Activated gamma-delta T cell (primary cell): Measurements from ENCODE around the gene REC8.
A peak's percentile ranks its signal among the peaks of the same experiment; 100 is the strongest.

Source experiments
- DNase-seq: peaks from one replicate; lab custom pipeline; 2025; lab: John Stamatoyannopoulos, UW

The REC8 gene

GRCh38 chr14:24159777-24160498, 11.9 kb upstream of the REC8 start:
- DNase-seq = no peak

DNA sequence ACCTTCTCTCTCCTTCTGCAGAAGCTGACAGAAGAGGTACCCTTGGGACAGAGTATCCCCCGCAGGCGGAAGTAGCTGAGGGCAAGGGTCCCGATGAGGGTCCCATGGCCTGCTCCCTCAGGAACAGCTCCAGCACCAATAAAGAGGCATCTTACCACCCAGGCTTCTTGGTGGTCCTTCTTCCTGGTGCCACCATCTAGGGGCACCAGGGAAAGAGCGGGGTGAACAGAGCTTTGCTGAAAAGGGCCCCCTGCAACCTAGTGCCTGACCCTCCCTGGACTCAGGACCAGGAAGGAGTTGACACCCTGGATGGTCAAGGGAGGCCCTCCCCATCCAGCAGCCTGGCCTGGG, 11.4 kb upstream of the REC8 start:
- no peak for DNase-seq

- DNase-seq = peak; percentile 44
These were observed 10.8 kb upstream of the REC8 start, which contains the start of gene IRF9 for GRCh38 chr14:24160850-24161804. Gene IRF9 (plus strand): TSS chr14:24161265. CDS start chr14:24162145, 880 bp downstream.

DNA sequence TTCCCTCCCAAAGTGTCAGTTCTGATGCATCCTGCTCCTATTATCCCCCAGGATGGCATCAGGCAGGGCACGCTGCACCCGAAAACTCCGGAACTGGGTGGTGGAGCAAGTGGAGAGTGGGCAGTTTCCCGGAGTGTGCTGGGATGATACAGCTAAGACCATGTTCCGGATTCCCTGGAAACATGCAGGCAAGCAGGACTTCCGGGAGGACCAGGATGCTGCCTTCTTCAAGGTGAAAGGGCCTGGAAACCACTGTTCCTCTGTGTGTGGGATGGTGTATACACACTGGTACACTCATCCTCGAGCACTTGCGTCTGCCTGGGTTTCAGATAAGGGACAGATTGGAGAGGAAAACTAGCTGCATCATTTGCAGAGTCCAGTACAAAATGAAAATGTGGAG, 9.8 kb upstream of the REC8 start:
- no peak for DNase-seq

GRCh38 chr14:24164518-24164991, 7.3 kb upstream of the REC8 start:
- no peak for DNase-seq

GRCh38 chr14:24165785-24166184, 6.1 kb upstream of the REC8 start:
- no peak for DNase-seq

DNA sequence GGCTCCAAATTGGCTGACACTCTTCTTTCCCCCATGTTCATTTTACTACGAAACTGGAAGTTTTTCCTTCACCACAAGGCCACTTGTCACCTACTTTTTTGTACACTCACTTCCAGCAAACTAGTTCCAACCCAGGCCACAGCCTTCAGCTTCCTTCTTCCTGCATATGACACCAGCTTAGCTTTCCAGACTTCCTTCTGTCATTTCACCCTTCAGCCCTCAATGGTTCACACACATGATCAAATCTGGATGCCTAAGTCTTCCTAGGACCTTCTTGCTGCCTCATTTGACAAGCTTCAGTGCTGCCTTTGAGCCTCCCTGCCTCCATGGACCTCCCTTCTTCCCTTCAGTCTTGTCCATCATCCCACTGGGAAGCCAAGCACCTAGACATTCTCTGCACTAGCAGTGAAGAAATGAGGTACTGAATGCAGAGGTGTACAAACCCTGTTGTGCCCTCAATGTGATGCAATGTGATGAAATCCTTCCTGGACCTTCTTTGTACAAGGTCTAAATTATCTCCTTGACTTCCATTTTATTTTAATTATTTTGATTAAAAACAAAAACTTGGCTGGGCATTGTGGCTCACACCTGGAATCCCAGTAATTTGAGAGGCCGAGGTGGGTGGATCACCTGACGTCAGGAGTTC, 4.3 kb upstream of the REC8 start:
- DNase-seq = no peak

- no peak for DNase-seq
These were observed 481 bp downstream of the REC8 start for GRCh38 chr14:24172261-24172860.

DNA sequence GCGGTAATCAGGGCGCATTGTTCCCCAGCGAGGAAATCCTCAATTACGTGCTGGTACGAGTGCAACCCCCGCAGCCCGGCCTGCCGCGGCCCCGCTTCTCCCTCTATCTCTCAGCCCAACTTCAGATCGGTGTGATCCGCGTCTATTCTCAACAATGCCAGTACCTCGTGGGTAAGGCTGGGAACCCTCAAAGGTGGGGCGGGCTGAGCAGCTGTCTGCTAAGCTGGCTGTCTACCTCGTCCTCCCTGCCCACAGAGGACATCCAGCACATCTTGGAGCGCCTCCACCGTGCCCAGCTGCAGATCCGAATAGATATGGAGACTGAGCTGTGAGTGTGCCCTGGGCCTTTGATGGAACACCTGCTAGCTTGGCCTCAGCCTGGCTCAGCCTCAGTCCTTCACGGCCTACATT, 996 bp downstream of the REC8 start:
- no peak for DNase-seq

GRCh38 chr14:24176599-24176998, 4.7 kb downstream of the REC8 start:
- no peak for DNase-seq

DNA sequence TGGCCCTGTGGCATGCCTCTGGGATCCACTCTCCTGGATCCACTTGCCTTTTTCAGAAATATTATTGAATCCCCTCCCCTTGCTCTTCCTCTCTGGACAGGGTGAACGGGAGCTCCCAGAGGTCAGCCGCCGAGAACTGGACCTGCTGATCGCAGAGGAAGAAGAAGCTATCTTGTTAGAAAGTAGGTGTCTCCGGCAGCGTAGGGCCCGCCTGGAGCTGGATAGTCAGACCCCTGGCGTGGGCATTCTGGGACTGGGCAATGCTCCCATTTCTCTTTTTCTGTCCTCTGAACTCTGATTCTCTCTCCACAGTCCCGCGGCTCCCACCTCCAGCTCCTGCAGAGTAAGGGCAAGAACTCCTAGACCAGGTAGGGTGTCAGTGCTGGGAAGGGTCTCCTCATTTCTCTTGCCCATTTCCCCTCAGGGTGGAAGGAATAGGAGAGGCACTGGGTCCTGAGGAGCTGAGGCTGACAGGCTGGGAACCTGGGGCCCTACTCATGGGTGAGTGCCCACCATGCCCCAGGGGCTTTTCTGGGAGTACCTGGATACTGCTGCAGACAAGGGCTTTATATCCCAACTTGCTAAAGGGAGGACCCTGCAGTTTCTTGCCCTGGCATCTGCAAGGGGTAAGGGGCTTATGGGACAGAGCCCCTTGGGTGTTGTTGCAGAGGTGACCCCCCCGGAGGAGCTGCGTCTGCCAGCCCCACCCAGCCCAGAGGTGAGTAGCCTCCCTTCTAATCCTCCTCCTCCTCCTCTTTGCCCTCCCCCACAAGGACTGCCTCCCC, 5.4 kb downstream of the REC8 start:
- no peak for DNase-seq

DNA sequence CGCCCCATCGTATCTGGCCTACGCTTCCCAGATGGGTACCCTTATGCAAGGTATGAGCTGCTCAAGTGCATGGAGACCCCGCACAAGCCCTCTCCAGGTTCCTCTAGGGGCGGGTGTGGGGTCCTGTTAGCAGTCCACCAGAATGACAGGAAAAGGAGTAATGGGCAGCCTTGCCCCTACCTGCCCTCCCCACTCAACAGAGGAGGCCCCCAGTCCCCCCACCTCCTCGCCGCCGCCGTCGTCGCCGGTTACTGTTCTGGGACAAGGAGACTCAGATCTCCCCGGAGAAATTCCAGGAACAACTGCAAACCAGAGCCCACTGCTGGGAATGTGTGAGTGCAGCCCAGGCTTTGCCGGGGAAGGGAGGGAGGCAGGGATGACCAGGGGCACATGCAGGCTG, 6.0 kb downstream of the REC8 start:
- no peak for DNase-seq

DNA sequence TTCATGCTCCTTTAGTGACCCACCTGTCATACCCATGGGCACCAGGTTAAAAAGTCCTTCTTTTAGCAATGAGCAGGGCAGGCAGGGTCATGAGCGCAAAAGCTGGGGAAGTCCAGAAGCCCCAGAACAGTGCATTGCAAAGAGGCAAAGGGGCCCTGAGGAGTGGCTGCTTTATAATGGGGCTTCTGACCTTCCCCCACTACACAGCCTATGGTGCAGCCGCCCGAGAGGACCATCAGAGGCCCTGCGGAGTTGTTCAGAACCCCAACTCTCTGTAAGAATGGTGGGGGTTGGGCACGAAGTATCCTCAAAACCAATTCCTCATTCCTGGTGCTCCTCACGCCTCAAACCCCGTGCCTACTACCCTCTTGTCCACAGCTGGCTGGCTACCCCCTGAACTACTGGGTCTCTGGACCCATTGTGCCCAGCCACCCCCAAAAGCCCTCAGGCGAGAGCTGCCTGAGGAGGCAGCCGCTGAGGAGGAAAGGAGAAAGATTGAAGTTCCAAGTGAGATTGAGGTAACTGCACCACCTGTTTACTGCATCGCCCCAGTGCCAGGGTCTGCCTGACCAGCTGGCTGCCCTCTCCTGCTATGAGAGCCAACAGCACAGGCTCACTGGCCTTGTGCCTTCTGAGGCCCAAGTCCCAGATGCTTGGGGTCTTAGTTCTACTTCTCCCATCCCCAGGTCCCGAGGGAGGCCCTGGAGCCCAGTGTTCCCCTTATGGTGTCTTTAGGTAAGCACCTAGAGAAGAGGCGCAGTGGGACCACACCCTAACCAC, 6.7 kb downstream of the REC8 start:
- no peak for DNase-seq

- DNase-seq = no peak
These were observed 7.5 kb downstream of the REC8 start for GRCh38 chr14:24179294-24179960.

- no peak for DNase-seq
These were observed 8.3 kb downstream of the REC8 start for GRCh38 chr14:24179961-24180796.

- no peak for DNase-seq
These were observed 9.6 kb downstream of the REC8 start for GRCh38 chr14:24181371-24182077.

DNA sequence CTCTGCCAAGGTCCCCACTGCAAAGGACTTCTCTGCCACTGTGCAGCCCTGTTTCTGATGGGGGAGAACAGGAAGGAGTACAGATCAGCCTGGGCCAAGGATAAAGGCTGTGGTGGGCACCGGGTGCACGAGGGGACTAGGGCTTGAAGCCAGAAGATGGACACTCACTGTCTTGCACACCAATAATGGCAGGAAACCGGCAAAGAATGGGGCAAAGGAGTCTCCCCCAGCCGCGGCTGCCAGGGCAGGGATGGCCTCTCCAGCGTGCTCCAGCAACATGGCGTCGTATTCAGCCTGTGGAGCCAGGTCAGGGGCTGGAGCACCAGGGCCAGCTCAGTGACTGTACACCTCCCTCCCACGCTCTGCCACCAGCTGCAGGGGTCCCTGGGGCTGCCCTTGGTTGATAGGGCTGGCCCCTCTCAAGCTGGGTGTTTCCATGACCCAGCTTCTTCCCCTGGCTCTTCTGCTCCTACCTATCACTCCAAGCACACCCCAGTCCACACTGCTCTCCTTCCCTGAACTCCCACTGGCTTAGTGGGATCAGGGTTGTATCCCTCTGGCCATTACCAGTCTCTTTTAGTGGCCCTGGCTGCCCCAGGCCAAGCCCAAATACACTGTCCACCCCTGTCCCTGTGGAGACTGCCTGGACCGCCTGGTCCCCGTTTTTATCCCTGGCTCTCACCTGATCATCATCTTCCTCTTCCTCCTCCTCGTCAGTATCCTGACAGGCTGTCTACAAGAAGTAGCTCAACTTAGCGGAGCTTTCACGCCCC, 10.4 kb downstream of the REC8 start:
- DNase-seq = no peak
